ENCODE results near the gene ACP6. TPM values are rescaled to one million over a fixed set of nuclear protein-coding genes. Genes with fewer than 3 reads are reported as not detected.

ACP6 gene
- 3.1 and 3.9 TPM in 2 replicates for total RNA-seq

DNA sequence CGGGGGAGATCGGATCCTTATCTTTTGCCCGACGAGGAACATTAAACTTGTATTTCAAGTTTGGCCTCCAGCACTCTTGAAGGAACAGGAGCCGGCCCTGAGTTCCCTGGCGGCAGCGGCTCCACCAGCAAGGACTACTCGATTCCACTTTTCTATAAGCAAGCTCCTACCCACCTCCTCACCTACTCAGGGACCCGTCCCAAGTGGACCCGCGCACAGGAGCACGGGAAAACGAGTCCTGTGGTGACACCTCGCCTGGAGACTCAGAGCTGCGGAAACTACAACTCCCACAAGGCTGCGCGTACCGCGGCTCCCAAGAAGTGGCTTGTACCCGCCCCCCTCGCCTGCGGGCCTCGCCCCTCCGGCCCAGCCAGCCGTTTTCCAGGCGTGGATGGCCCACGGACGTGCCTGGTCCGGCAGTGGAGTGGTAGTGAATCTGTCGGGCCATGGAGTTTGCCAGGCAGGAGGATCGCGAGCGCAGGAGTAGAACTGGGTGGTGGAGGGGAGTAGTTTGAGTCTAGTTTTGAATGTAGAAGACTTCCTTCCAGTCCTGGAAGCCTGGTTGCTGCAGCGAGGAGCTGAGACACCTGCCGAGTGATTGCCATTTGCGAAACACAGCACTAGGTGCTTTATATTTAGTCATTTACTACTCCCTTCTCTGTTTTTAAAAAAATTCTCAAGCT lies at the start of gene ACP6:
Gene ACP6, minus strand, starts transcription at position 206 of the 683 bp plus-strand sequence. CDS start 476 bp downstream, outside the sequence.

Small RNA genes lying within 50 kb of the gene (small RNA-seq; reads per million reads assigned to genes)
- gene RN7SL261P = not detected

Other genes with a start within 250 kb of the ACP6 start
- gene BCL9, start 129.0 kb downstream of the ACP6 start, total RNA-seq = 5.6 and 10.1 TPM in 2 replicates
- gene GJA5, start 90.1 kb upstream of the ACP6 start, total RNA-seq = 2.0 and 8.8 TPM in 2 replicates
- not detected in 2 replicates for gene GJA8, start 232.3 kb upstream of the ACP6 start, total RNA-seq

Measured in vein endothelial cell (primary cell).